Neuronal stem cell (in vitro differentiated cells): ENCODE results near the gene SULT1C2.

Experiments
- DNase-seq: peaks from one replicate; pipeline ENCODE4 v3.0.0-alpha.2; 2013; ENCODE audit warnings: low spot score
- H2AFZ ChIP-seq: one replicate; pipeline ENCODE4 v1.6.1; 2013; ENCODE audit warnings: mild to moderate bottlenecking, low read length, inconsistent platforms
- H2AK5ac ChIP-seq: 2 replicates; pipeline ENCODE4 v1.6.1; 2013; ENCODE audit warnings: low read depth, mild to moderate bottlenecking, inconsistent platforms, low read length, moderate library complexity, mixed read lengths
- H2BK120ac ChIP-seq: 2 replicates; pipeline ENCODE4 v1.6.1; 2013; ENCODE audit warnings: low read depth, mild to moderate bottlenecking, inconsistent platforms, low read length, moderate library complexity, mixed read lengths
- H2BK12ac ChIP-seq: one replicate; pipeline ENCODE4 v1.6.1; 2013; ENCODE audit warnings: low read length, inconsistent platforms
- H2BK15ac ChIP-seq: 2 replicates; pipeline ENCODE4 v1.6.1; 2013; ENCODE audit warnings: mild to moderate bottlenecking, low read length, inconsistent platforms, mixed read lengths
- H2BK5ac ChIP-seq: one replicate; pipeline ENCODE4 v1.6.1; 2013; ENCODE audit warnings: inconsistent platforms, mild to moderate bottlenecking, low read length, moderate library complexity
- H3K14ac ChIP-seq: one replicate; pipeline ENCODE4 v1.6.1; 2013; ENCODE audit warnings: low read length, inconsistent platforms
- H3K18ac ChIP-seq: 2 replicates; pipeline ENCODE4 v1.6.1; 2013; ENCODE audit warnings: low read length, inconsistent platforms
- H3K23ac ChIP-seq: 2 replicates; pipeline ENCODE4 v1.6.1; 2013; ENCODE audit warnings: low read depth, mild to moderate bottlenecking, mixed read lengths, low read length, inconsistent platforms; ENCODE audit not compliant: poor library complexity
- H3K27ac ChIP-seq: replicated peaks from 3 replicates; pipeline ENCODE4 v1.5.1; 2013; ENCODE audit warnings: low read length, inconsistent platforms
- H3K27me3 ChIP-seq, 3 experiments: 2 replicates each; pipeline ENCODE4 v1.6.1; 2013; ENCODE audit warnings: low read length in 3 of 3, mild to moderate bottlenecking in 2 of 3, inconsistent platforms in 1 of 3, low read depth in 1 of 3, mixed read lengths in 1 of 3, moderate library complexity in 1 of 3; ENCODE audit not compliant: control insufficient read depth in 3 of 3, insufficient read depth in 3 of 3
- H3K36me3 ChIP-seq, 2 donors: replicated peaks in 1 of 2; 2 replicates each; pipeline ENCODE4 v1.6.1; 2013; ENCODE audit warnings: low read length in 2 of 2; ENCODE audit not compliant: control insufficient read depth in 2 of 2, insufficient read depth in 2 of 2
- H3K4ac ChIP-seq: 2 replicates; pipeline ENCODE4 v1.6.1; 2013; ENCODE audit warnings: inconsistent platforms, mild to moderate bottlenecking, low read length, moderate library complexity
- H3K4me1 ChIP-seq, 2 donors: 1 replicate in 1 of 2; 2 replicates in 1 of 2; pipeline ENCODE4 v1.6.1; 2013; ENCODE audit warnings: low read length in 2 of 2, low read depth in 1 of 2; ENCODE audit not compliant: control insufficient read depth in 2 of 2, insufficient read depth in 1 of 2
- H3K4me2 ChIP-seq: one replicate; pipeline ENCODE4 v1.6.1; 2013; ENCODE audit warnings: mild to moderate bottlenecking, low read length, inconsistent platforms; ENCODE audit not compliant: insufficient read depth, poor library complexity, severe bottlenecking
- H3K4me3 ChIP-seq, 2 donors: 2 replicates each; pipeline ENCODE4 v1.5.1; 2013; ENCODE audit warnings: low read length in 2 of 2, mild to moderate bottlenecking in 2 of 2, inconsistent platforms in 1 of 2, moderate library complexity in 1 of 2
- H3K79me1 ChIP-seq: one replicate; pipeline ENCODE4 v1.6.1; 2013; ENCODE audit warnings: low read depth, mild to moderate bottlenecking, inconsistent platforms, low read length, moderate library complexity
- H3K9ac ChIP-seq: one replicate; pipeline ENCODE4 v1.6.1; 2013; ENCODE audit warnings: mild to moderate bottlenecking, low read depth, low read length, inconsistent platforms; ENCODE audit not compliant: poor library complexity
- H3K9me3 ChIP-seq, 2 donors: replicated peaks in 1 of 2; 2 replicates each; pipeline versions ENCODE3 to v1.6.1; 2013; ENCODE audit warnings: low read length in 2 of 2, mild to moderate bottlenecking in 2 of 2, inconsistent platforms in 1 of 2, low read depth in 1 of 2, mixed read lengths in 1 of 2, moderate library complexity in 1 of 2; ENCODE audit not compliant: control insufficient read depth in 2 of 2, insufficient read depth in 1 of 2
- H4K8ac ChIP-seq: one replicate; pipeline ENCODE4 v1.6.1; 2013; ENCODE audit warnings: low read depth, mild to moderate bottlenecking, inconsistent platforms, low read length, moderate library complexity
- H4K91ac ChIP-seq: one replicate; pipeline ENCODE4 v1.6.1; 2013; ENCODE audit warnings: low read length, low read depth, mild to moderate bottlenecking, inconsistent platforms; ENCODE audit not compliant: poor library complexity
- WGBS, 2 donors: extraction: QIAGEN DNeasy Blood & Tissue Kit; methylation state at CpG; one replicate each; pipeline ENCODE4 v1.1.7; 2013; ENCODE audit warnings: missing lambda C conversion rate in 2 of 2, mixed read lengths in 1 of 2; ENCODE audit not compliant: insufficient read length in 2 of 2, insufficient replicate concordance in 1 of 2; ENCODE audit errors: extremely low coverage in 2 of 2; 5-methylcytosine and 5-hydroxymethylcytosine counted together

SULT1C2 gene

DNA sequence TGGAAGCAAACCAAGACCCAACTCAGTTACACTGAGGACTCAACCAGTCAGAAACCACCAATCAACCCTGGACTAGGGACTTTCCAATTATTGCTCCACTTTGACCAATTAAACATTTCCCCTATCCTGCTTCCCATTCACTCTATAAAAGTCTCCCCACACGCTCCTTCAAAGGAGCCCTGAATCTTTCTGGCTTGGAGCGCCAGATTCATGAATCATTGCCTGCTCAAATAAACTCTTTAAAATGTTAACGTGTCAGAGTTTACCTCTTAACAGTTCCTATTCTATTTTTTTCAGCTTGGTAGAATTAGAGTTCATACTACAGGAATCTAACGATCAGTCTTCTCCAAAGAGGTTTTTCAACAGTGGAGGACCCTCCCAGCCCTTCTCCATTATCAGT, 20.7 kb upstream of the SULT1C2 start:
- Histone ChIP-seq H2AK5ac (no peak overlapping the region), H3K79me1 (no peaks in the 10 kb centered on the region), H3K4ac (no peak overlapping the region), H3K9me3 (no peaks in the 10 kb centered on the region), H2AFZ (no peak overlapping the region), H3K36me3 (no peaks in the 10 kb centered on the region), H3K27me3 (no peaks in the 10 kb centered on the region), H2BK15ac (no peak overlapping the region), H4K91ac (no peak overlapping the region), H4K8ac (no peak overlapping the region), H2BK5ac (no peak overlapping the region), H2BK12ac (no peak overlapping the region), H3K4me2 (no peak overlapping the region), H3K14ac (no peak overlapping the region), H3K23ac (no peak overlapping the region), H3K4me1 (no peaks in the 10 kb centered on the region), H3K18ac (no peak overlapping the region), H2BK120ac (no peak overlapping the region), H3K4me3 (no peak overlapping the region), H3K27ac (no peak overlapping the region), H3K9ac (no peak overlapping the region)
- DNase-seq = no peak
- no CpG with 5 or more reads among the region's 4 CpGs for WGBS, 2 donors

DNA sequence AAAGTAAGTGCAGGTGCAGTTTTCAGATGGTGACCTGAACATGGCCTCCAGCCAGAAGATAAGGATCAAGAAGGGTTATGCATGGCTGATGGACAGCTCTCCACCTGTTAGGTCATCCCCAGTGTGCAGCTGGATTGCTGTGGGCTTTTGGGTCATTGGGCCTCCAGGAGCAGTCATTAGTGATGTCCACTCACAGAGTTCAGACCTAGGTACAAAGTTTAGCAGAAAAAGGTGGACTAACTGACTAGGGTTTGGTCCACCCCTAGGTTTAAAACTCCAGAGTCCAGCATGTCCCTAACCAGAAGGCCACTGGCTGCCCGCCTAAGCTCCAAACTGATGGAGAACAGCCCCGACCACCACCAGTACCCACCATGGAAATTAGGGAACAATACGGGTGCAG, 18.3 kb upstream of the SULT1C2 start:
- H3K27me3 ChIP-seq = no peaks in the 10 kb centered on the region
- no peak overlapping the region for H3K27ac ChIP-seq
- H3K4me2 ChIP-seq = no peak overlapping the region
- H2AK5ac ChIP-seq = no peak overlapping the region
- no peak overlapping the region for H2BK5ac ChIP-seq
- H3K4ac ChIP-seq = no peak overlapping the region
- no peak overlapping the region for H3K23ac ChIP-seq
- no peak overlapping the region for H2BK15ac ChIP-seq
- H4K91ac ChIP-seq = no peak overlapping the region
- H2AFZ ChIP-seq = no peak overlapping the region
- no peak overlapping the region for H3K18ac ChIP-seq
- WGBS, 2 donors = no CpG with 5 or more reads among the region's 3 CpGs
- H3K4me3 ChIP-seq = no peak overlapping the region
- no peaks in the 10 kb centered on the region for H3K36me3 ChIP-seq
- H3K9me3 ChIP-seq = no peaks in the 10 kb centered on the region
- H2BK120ac ChIP-seq = no peak overlapping the region
- H3K9ac ChIP-seq = no peak overlapping the region
- H3K14ac ChIP-seq = no peak overlapping the region
- DNase-seq = no peak
- no peaks in the 10 kb centered on the region for H3K79me1 ChIP-seq
- H3K4me1 ChIP-seq = no peaks in the 10 kb centered on the region
- H2BK12ac ChIP-seq = no peak overlapping the region
- no peak overlapping the region for H4K8ac ChIP-seq

DNA sequence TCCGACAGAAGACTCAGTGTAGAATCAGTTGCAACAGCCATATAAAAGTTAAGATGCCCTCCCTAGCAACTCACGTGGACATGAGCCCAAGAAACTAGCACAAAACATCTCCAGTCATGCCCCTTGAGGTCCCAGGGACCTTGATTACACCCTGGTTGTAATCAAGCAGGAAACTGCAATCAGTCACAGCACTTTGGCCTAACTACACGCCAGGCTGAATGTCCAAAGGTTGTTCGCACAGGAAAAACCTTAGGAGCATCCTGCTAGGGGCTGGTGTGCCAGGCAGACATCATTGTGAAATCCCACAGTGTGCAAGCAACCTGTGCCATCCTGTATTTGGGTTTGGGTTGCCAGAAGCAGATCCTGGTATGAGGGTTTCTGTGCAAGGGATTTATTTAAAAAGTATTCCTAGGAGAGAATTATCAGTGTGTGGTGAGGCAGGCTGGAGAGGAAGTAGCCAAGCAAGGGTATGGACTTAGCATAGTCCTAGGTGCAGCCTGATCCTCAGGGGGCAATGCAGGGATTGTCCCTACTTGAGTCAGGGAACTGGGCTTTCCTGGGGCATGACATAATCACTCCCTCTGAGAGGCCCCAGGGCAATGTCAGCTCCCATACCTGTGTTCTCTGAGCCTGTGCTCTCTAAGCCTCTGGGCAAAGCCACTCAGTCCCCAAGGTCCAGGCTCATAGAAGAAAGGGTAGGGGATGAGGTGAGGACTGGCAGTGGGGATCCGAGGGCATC, 17.8 kb upstream of the SULT1C2 start:
- Histone ChIP-seq H3K79me1 (no peaks in the 10 kb centered on the region), H3K14ac (no peak overlapping the region), H2AFZ (no peak overlapping the region), H3K4me2 (no peak overlapping the region), H3K4me3 (no peak overlapping the region), H3K9ac (no peak overlapping the region), H3K36me3 (no peaks in the 10 kb centered on the region), H3K18ac (no peak overlapping the region), H3K9me3 (no peaks in the 10 kb centered on the region), H3K27me3 (no peaks in the 10 kb centered on the region), H2BK15ac (no peak overlapping the region), H3K4ac (no peak overlapping the region), H2BK5ac (no peak overlapping the region), H3K27ac (no peak overlapping the region), H2AK5ac (no peak overlapping the region), H2BK120ac (no peak overlapping the region), H3K4me1 (no peaks in the 10 kb centered on the region), H2BK12ac (no peak overlapping the region), H3K23ac (no peak overlapping the region), H4K8ac (no peak overlapping the region), H4K91ac (no peak overlapping the region)
- DNase-seq = no peak
- WGBS, 2 donors = no CpG with 5 or more reads among the region's 5 CpGs

DNA sequence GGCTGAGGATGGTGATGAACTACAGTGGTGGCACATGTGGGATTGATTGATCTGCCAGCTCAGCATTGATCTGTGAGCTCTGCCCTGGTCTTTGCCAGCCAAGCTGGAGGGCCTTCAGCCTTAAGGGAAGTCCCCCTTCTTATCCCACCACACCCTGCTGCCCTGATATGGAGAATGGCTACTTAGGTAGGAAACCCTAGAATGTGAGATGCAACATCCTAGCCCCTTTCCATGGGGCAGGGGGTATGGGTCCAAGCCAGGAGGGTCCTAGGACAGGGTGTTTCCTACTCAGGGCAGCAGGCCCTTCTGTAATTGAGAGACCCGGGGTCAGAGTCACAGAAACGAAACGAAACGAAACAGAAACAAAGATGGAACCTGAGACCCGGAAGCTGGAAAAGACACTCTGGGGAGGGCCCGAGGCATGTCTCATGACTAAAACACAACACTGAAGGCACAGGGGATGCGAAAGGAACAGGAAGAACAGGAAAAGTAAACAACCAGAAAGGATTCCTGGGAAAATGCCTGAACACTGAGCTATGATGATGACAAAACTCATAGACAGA, 16.9 kb upstream of the SULT1C2 start:
- H2BK15ac ChIP-seq = no peak overlapping the region
- H3K27me3 ChIP-seq = no peaks in the 10 kb centered on the region
- peak overlapping the region; percentile 20 for H2BK5ac ChIP-seq
- no peak overlapping the region for H2BK120ac ChIP-seq
- H4K91ac ChIP-seq = no peak overlapping the region
- H2AFZ ChIP-seq = peak overlapping the region; percentile 10
- DNase-seq = no peak
- H2AK5ac ChIP-seq = no peak overlapping the region
- no peaks in the 10 kb centered on the region for H3K36me3 ChIP-seq
- no peaks in the 10 kb centered on the region for H3K9me3 ChIP-seq
- no peak overlapping the region for H3K23ac ChIP-seq
- H2BK12ac ChIP-seq = no peak overlapping the region
- no peaks in the 10 kb centered on the region for H3K79me1 ChIP-seq
- no peak overlapping the region for H3K18ac ChIP-seq
- H3K4ac ChIP-seq = no peak overlapping the region
- no peak overlapping the region for H3K4me3 ChIP-seq
- no peaks in the 10 kb centered on the region for H3K4me1 ChIP-seq
- H3K27ac ChIP-seq = no peak overlapping the region
- no peak overlapping the region for H3K4me2 ChIP-seq
- H3K14ac ChIP-seq = peak overlapping the region; percentile 73
- no peak overlapping the region for H4K8ac ChIP-seq
- no CpG with 5 or more reads among the region's 7 CpGs for WGBS, 2 donors
- H3K9ac ChIP-seq = no peak overlapping the region
